GM21619 (cell line): ENCODE measurements around the gene TMEM52B.
"Not testable (repeated sequence)": the region's sequence is repeated elsewhere in the genome, so short reads cannot be mapped to it uniquely, and the experiment has no call there.

Experiments used
- ATAC-seq: cut with Tn5 transposase; IDR thresholded peaks from one replicate; pipeline ENCODE4 v1.9.1; 2021; ENCODE audit not compliant: unreplicated experiment

Gene TMEM52B

GRCh38 chr12:10211101-10211939, 32.5 kb downstream of the TMEM52B start:
- ATAC-seq = no peak

GRCh38 chr12:10211940-10212738, 33.3 kb downstream of the TMEM52B start:
- peak; percentile 68 for ATAC-seq

GRCh38 chr12:10212739-10213131, 33.9 kb downstream of the TMEM52B start, which contains the start of gene GABARAPL1:
TSS of gene GABARAPL1 (plus strand) at chr12:10212877. CDS start at chr12:10213130, 253 bp downstream.
- ATAC-seq = peak; percentile 59

DNA sequence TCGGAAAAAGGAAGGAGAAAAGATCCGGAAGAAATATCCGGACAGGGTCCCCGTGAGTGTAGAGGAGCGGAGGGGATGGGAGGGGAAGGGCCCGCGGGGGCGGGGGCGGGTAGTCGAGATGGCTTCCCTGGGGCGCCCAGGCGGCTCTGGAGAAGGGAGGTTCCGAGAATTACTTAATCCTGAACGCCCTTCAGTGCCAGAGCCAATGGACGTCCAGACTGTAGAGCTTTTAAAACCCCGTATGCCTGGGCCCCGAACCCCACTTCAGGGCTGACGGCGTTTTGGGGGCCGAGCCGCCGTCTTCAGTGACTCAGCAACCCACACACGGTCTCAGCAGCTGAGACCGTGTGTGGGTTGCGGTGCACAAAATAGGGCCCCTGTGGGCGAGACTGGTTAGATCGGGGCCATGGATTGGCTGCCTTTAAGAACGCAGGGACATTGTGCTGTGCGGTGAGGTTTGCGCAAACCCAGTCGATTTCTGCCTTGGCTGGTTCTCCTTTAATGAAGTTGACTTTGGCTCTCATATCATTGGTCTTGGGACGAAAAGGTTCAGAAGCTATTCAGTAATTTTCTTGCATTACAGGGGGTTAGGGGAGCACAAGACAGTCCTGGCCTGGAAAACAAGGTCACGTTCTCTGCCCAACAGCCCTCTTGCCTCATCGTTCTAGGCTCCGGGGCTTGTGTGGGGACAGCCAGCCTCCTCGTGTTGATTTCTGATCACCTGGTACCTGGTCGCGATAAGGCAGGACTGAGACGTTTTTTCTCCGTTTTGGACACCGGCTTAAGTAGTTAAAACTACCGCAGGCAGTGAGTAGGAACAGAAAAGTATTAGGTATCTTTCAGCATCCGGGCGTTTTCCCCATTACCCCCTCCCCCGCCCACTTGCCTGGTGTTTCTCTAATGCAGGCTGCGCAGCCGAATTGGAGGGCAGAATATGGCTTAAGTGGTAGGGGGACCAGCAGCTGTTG, 34.6 kb downstream of the TMEM52B start:
- peak; percentile 48 for ATAC-seq

DNA sequence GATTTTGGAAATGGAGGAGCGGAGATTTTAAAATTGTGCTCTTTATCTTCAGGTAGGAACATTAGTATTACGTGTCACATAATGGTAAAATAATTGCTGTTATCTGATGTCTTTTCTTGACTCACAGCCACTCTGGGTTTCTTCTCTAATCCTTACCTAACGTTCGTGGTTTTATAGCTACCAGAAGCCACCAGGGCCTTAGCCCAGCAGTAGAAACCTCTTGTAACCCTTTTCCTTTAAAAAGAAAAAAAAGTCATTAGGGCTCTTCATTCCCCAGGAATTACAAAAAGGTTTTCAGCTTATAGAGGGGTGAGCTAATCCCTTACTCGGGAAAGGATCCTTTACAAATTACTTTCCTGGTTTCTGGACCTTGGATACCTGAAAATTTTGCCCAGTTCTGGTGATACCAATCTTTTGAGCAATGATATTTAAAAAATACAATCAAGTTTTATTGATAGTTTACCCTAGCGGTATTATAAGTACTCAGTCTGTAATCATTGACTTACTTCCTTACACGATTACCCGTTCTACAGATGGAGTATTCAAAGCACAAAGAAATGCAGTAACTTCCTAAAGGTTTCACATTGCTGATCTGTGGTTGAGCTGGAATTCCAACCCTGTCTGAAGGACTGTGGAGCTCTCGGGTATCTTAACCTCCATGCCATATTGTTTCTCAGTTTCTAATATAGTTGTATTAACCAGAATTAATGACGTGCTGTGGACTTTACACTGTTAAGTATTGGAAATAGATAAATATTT, 35.5 kb downstream of the TMEM52B start:
- no peak for ATAC-seq

DNA sequence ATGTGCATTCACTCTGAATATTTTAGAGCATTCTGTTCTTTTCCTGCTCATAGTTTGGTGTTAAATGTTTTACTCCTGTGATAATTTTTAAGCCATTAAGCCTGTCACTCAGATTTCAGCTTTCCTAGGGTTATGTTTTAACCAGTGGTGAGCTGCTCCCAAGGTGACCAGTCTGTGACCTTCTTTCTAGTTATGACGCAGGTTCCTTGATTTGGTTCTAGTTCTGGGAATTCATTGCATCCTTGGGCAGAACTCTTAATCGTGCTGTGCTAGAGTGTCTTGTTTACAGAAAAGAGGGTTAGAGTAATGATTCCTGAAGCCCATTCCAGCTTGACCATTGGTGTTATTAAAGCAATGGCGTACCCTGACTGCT, 36.0 kb downstream of the TMEM52B start:
- ATAC-seq = no peak

GRCh38 chr12:10215436-10215835, 36.6 kb downstream of the TMEM52B start:
- ATAC-seq = no peak

DNA sequence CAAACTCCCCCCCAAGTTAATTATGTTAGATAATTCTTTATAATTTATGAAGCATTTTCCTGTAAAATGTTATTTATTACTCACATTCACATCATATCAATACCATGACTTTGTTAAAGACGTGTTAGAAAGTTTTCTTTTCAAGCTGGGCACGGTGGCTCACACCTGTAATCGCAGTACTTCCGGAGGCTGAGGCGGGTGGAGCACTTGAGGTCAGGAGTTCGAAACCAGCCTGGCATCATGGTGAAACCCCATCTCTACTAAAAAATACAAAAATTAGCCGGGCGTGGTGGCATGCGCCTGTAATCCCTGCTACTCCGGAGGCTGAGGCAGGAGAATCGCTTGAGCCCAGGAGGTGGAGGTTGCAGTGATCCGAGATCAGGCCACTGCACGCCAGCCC, 37.1 kb downstream of the TMEM52B start:
- not testable (repeated sequence) for ATAC-seq

DNA sequence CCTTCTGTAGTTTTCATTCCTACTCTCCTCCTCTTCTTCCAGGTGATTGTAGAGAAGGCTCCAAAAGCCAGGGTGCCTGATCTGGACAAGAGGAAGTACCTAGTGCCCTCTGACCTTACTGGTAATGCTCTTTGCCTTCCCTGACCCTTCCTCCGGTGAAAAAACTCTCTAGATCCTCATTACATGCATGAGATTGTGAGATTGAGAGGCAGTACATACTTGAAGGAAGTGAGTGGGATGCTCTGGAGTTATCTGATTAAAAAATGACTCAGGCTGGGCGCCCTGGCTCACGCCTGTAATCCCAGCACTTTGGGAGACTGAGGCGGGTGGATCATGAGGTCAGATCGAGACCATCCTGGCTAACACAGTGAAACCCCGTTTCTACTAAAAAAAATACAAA, 39.2 kb downstream of the TMEM52B start:
- ATAC-seq = no peak

DNA sequence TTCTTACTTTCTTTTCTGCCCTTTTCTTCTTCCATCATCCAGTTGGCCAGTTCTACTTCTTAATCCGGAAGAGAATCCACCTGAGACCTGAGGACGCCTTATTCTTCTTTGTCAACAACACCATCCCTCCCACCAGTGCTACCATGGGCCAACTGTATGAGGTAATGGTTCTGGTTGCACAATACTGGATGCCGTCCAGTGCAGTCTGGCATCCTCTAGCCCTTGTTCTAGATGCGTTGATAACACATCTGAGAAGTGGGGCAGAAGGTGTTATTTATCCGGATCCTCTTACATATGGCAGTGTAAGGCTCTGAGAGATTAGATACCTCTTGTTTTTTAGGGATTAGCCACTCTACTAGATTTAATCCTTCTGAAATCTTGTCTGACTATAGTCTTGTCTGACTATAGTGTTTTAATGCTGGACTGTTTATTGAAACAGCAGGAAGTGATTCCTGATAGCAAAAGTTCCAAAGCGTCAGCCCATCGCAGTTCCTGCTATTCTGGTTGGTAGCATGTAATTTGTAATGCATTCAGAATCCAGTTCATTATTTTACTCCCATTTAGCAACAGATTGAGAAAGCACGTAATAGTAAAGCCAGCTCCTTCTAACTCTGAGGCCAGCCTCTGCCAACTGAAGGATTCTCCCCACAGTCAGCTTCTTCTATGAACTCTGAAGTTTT, 41.7 kb downstream of the TMEM52B start:
- ATAC-seq = no peak

- no peak for ATAC-seq
Observed at GRCh38 chr12:10221846-10222245, 43.0 kb downstream of the TMEM52B start.

DNA sequence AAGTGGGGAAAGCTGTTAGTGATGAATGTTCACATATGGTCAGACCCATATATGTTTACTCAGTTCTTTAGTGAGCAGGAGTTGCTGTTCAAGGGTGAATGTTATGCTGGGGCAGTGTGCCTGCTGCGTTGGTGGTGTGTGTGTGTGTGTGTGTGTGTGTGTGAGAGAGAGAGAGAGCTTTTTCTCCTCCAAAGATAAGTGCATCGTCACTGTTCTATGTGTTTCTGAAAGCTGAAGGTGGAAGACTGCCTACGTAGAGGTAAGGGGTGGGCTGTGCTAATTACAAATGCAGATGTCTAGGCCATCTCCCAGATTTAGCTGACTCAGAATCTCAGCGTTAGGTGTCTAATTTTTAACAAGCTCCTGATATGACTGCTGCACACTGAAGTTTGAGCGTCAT, 44.4 kb downstream of the TMEM52B start:
- ATAC-seq = no peak

- ATAC-seq = not testable (repeated sequence)
Observed at GRCh38 chr12:10225426-10225825, 46.6 kb downstream of the TMEM52B start.

- ATAC-seq = no peak
Observed at GRCh38 chr12:10226086-10226485, 47.3 kb downstream of the TMEM52B start.

DNA sequence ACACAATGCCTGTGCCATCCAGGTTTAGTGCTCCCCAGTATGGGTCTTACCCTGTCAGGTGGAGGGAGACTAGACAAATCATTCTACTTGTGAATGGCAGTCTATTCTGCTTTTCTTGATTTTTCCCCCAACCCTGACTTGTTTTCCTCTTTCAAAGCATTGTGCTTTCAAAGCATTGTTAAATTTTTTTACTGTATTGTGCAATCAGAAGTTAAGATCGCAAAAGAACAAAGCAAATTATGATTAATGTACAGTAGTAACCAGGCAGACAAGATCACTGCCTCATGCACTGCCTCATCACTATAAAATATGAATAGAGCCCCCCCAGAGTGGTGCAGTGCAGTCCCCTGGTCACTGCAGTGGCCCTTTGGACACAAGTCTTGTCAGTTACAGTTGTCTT, 47.9 kb downstream of the TMEM52B start:
- ATAC-seq = no peak

- no peak for ATAC-seq
Observed at GRCh38 chr12:10227648-10228047, 48.8 kb downstream of the TMEM52B start.

GRCh38 chr12:10234562-10234961, 55.7 kb downstream of the TMEM52B start:
- no peak for ATAC-seq

DNA sequence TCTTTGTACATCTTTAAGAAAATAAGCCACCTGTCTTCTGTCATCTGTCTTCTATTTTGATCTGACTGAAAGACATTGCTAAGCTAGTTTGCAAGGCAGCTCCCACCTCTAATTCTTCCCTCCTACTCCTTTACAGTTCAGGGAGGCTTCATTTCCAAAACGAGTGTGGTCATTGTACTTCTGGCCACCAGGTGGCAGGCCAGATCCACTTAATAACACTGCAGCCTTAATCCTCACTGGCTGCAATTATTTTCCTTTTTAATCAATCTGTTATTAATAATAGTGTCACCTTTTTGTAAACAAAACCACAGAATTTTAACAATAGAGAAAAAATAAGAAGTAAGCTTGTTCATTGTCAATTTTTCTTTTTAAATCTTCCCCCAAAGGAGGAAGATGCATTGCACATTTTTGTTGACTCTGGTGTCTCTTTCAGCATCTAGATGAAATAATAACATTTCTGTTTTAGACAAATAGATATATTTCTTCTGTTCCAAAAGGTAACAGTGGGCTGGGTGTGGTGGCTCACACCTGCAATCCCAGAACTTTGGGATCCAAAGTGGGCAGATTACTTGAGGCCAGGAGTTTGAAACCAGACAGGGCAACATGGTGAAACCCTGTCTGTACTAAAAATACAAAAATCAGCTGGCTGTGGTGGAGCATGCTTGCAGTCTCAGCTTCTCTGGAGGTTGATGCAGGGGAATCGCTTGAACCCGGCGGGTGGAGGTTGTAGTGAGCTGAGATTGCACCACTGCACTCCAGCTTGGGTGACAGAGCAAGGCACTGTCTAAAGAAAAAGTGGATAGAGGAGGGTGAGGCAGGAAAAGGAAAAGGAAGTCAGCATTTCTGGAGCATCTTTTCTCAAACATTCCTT, 57.2 kb downstream of the TMEM52B start:
- ATAC-seq = no peak

DNA sequence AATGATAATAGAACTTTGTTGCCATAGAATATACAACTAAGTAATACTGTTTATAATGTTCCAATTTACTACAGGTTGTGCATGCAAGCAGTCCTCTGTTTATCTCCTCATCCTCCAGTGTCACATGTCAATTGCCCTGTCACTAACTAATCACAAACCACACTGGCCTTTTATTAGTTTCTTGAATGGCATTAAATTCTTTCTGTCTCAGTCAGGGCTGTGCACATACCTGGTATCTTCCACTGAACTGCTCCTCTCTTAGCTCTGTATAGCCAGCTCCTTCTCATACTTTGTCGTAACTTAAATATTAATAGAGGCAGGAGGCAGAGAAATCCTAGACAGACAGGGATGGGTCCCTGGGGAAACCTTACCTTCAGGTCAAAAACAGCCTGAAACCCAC, 57.9 kb downstream of the TMEM52B start:
- no peak for ATAC-seq
